Stimulated activated CD8-positive, alpha-beta memory T cell treated with anti-CD3 and anti-CD28 coated beads, Interleukin-4, amount 100 ng/mL, for 24 hours (primary cell): ENCODE data around the gene ATP1A1.

Source experiments
- DNase-seq: peaks from one replicate; pipeline ENCODE4 v3.0.0-alpha.2; 2020; ENCODE audit warnings: low read depth

ATP1A1 gene

DNA sequence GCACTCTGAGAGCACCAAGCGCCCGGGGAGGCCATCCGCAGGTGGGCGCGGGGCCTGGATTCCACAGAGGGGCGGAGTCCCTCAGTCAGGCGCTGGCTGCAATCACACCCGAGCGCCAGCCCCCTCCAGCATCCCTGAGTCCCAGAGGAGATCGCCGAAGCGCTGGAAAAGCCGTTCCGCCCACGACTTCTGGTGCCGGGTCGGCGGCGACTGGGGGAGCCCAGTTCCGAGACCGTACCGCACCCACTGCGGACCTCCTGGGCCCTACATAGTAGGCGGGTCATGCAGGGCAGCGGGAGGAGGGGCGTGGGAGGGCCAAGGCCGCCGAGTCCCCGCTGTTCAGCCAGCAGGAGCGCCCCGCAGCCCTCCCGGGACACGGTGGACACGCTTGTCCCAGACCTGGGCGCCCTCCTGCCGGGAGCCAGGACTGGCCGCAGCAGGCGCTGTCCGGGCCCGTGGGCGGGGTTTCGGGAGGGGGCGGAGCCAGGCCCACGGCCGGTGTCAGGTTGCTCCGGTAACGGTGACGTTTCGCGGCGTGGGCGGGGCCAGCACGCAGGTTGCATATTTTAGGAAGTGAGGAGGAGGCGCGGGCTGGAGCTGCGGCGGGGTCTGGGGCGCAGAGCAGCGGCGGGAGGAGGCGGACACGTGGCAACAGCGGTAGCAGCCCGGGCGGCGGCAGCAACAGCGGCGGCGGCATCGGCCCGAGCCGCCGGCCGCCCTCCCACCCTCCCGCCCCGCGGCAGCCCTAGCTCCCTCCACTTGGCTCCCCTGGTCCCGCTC, at the start of gene ATP1A1:
Gene ATP1A1, plus strand, starts transcription at position 594 of the 780 bp plus-strand sequence. CDS start 268 bp downstream, outside the sequence.
- DNase-seq = peak; percentile 98

DNA sequence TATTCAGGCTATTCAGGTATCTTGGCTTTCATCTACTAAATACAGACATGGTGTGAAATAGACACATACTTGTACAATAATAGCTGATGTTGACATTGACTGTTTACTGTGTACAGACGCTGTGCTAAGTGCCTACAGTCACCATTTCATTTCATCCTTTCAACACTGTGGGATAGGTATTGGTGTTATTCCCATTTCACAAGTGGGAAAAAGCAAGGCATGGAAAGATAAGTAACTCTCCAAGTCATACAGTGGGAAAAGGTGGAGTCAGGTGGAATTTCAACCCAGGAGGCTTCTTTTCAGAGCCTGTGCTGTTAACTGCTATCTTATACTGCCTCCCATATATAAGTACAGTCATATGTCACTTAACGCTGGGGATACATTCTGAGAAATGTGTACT, 49.6 kb upstream of the ATP1A1 start:
- DNase-seq = no peak

DNA sequence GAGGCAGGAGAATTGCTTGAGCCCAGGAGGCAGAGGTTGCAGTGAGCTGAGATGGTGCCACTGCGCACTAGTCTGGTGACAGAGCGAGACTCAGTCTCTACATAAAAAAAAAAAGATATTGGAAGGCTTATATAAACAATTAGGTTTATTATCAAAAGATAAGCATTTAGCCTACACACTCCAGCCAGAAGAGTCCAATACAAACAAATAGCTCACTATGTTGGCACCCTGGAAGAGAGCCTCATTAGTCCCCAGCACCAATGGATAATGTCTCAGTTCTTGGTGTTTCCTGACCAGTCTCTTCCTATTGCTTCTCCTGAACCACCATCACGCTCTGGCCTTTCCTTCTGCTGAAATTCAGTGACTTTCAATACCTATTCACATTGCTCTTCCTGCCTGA, 48.6 kb upstream of the ATP1A1 start:
- DNase-seq = no peak

DNA sequence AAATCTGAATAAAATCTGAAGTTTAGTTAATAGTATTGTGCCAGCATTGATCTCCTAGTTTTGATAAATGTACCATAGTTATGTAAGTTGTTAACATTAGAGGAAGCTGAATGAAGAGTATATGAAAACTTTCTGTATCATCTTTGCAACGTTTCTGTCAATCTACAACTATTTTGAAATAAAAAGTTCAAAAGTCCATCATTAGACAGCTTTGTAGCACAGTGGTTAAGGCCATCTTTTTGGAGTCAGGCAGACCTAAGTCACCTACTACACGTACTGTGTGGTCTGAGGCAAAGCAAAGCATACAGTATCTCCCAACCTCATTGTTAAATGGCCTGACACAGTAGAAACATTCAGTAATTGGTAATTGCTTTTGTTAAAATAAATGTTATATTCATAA, 47.9 kb upstream of the ATP1A1 start:
- no peak for DNase-seq

DNA sequence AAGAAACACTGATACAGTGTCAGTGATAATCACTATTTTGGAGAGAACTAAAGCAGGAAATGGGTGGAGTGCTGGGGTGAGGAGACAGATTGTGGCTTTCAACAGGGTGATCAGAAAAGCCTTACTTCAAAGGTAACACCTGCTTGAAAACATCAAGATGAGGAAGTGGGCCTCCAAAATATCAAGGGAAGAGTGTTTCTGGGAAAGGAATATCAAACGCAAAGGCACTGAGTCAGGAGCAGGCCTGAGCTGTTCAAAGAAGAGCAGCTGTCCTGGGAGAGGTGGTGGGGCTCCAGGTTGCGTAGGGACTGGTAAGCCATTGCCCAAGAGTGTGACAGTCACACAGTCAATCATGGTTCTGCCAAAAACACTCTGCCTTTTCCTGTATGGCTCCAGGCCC, 47.1 kb upstream of the ATP1A1 start:
- DNase-seq = no peak

DNA sequence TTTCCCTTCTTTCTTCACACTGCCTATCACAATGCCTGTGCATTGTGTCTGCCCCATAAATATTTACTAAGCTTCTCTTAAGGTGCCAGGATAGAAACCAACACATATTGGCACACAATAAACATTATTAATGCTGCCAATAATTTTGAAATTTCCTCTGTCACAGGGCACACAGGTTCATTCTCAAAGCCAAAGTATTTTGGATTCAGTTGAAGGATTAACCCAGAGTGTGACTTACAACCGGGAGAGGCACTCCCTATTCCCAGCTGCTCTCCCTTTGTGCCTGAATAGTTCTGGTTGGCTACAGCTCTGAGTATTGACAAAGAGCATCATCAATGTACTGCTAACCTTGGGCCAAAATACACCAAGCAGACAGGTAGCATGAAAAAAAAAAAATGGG, 46.6 kb upstream of the ATP1A1 start:
- DNase-seq = no peak

DNA sequence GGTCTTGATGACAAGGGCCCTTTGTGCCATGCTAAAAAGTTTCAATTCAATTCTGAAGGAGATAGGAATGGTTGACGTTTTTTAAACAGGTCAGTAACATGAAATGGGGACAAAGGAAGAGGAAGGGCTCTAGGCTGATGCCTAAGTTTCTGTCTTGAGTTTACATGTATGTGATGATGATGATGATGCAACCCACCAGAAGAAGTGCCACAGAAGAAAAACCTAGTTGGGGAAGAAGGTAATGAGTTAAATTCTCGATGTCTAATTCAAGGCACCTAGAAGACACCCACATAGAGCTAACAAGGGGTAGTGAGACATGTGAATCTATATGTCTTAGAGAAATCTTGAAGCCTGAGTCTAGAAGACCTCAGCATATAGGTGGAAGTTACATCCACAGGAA, 44.4 kb upstream of the ATP1A1 start:
- DNase-seq = no peak

DNA sequence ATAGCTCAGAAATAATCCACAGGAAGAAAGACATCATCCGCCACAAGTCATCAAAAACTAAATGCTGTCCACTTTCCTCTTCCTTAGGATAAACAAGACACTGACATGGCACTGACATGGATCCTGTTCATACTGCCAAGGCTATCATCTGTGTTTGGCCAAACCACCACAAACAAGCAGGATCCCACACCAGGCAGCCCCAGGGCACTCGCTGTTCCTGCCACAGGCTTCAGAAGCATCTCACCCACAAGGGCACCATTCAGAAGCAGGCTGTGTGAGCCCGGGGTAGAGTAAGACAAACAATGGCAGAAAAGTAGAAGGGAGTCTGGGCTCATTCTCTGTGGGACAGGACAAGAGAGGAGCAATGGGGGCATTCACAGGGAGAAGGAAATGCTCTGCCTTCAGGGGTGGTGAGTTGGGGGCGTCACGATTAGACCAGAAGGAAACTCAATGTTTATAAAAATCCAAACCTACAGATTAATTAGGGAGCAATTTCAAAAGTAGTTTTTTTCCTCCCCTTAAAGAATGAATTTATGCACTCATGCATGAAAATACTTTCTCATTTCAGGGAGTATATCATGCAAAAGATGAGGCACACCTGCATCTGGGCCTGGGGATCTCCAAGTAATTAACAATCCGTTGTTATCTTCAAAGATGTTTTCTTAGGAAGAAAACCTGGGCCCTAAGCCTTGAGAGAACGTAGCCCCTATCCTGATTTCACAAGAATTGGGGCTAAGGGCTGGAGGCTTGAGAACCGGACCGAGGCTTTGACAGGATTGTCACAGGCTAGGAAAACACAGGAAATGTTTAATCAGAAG, 43.3 kb upstream of the ATP1A1 start:
- DNase-seq = no peak

DNA sequence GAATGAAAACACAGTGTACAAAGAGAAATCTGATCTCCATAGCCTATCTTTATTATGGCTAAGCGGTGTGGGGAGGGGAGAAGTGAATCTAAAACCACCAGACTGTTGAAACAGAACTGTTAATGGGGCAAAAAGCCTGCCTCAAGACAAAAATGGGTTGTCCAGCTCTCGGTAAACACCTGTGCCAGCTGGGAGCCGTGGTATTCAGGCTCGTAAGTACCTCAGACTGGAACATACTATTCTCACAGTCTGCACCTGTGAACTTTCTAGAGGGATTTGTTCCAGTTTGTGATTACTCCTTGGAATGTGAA, 42.7 kb upstream of the ATP1A1 start:
- DNase-seq = no peak

DNA sequence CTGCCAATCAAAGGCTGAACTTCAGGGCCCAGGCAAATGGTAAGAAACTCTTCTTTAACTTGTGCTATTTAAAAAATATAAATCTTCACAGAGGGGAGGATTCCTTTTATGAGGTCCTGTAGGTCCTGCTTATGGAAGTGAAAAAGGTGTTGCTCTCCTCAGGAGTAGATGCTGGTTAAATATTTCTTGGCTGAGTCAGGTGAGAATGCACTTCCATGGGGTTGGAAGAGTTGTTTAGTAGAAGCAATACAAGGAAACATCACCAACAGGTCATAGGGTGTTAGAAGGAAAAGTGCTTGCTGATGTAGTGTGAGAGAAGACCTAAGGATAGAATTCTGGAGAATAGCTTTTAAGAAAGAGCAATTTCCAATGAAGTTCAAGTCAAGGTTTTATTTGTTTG, 42.2 kb upstream of the ATP1A1 start:
- no peak for DNase-seq

DNA sequence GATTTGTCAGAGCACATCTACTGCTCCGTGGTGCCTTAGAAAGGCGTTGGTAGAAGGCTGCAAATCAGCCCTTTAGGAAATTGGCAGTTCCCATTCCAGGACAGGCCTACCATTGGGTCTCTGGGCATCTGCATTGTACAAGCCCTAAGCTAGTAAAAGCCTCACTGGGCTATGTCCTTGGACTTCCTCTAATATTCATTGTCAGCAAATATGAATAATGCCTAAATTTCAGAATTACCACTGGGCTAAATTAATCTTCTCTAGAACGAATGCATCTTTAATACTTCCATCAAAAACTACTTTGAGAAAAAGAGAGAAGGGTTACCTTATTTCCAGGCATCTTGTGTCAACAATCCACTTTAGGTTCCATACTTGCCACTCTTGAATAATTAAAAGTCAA, 41.5 kb upstream of the ATP1A1 start:
- DNase-seq = no peak

DNA sequence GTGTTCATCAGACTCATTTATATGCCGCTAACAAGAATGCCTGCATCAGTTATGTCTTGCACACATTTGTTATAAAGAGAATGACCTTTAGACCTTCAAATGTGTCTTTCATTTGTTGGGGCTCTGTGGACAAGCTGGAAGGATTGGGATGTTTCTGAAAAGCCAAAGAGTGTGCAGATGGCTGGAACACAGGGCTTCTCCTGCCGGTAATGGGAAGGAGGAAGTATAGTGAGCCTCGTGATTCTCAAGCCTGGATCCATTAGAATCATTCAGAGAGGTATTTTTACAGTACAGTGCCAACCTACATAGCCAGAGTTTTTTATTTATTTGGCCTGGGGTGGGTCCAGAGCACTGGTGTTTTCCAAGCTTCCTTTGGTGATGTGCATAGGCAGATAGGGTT, 40.6 kb upstream of the ATP1A1 start:
- no peak for DNase-seq

DNA sequence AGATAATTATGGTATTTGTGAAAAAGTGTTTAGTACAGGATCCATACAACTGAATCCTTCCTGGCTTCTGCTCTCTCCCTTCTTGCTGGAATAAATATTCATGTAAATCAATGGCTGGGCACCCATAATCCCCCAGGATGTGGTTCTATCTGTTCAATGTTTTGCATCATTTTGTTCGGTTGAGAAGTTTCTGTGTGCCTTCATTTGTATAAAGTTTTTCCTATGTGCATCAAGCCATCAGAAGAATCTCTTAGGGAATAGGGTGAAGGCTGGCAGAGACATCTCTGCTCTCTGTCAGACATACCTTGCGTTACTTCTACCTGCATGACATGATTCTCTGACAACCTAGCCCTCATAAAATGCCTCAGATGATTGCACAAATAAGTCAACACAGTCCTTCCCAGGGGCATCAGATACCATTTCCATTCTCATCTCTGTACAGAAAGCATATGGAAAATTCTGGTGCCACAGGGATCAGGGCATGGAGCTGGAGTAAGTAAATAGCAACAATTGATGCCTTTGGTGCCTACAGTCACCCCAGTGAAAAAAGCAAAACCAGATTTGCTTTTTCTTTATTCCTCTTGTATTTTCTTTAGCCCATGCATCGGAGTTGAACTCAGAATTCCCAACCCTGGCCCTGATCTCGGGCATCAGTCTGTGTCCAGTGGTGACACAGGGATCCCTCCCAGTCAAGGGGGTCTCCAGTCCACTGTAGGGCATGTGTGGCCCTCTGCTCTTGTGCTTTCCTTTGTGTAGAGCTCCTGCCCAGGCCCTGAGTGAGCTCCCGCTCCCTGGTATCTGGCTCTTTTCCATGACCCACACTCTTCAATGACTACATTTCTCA, 39.7 kb upstream of the ATP1A1 start:
- DNase-seq = no peak

DNA sequence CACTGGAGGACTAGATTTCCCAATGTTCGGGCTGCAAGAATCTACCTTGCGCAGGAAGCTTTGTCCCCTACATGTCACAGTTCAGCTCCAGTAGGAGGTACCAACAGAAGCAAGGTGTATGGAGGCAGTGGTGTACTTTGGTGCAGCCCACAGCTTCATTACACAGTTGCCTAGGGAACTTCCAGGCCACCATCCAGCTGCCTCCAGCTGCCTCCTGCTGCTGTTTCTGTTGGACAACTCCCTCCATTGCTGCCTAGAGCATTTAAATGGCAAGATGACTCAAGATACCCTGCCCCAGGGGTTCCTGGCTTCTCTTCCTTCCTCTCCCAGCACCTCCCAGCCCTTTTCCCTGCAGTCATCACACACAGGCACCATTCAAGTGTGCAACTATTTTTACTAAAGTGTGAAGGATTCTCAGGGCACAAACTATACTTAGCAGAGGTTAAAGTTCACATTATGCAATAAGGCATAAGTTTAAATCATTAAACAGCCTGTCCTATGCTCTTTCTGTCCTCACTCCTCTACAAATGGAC, 39.0 kb upstream of the ATP1A1 start:
- DNase-seq = no peak

DNA sequence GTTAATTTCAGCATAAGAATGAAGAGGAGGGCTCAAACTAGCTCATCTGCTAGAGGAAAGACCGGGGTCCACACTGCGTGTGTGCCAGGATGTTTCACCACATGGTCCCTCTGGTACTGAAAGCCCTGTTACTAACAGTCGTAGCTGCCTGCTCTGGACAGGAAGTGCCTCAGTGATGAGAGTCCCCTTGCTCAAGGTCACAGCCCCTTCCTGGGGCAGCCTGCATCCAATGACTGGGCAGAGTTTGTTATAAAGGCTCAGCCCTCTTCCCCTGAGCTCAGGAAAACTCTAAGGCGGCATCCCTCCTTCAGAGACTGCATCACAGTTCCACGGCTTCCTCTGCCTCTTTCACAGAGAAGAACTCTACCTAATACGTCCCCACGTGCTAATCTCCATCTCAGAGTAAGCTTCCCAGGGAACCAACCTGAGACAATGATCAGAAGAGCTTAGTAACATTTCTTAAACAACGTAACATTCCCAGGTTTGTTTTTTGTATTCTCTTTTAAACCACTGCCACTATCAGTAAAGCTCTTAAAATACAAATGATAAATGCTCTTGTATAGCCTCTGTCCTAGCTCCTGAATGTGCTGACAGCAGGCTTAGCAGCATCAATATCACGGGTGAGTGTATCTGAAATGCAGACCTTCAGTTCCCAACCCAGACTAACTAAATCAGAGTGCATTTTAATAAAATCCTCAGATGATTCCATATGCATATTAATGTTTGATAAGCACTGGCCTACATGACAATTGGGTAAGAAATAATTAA, 38.0 kb upstream of the ATP1A1 start:
- no peak for DNase-seq

DNA sequence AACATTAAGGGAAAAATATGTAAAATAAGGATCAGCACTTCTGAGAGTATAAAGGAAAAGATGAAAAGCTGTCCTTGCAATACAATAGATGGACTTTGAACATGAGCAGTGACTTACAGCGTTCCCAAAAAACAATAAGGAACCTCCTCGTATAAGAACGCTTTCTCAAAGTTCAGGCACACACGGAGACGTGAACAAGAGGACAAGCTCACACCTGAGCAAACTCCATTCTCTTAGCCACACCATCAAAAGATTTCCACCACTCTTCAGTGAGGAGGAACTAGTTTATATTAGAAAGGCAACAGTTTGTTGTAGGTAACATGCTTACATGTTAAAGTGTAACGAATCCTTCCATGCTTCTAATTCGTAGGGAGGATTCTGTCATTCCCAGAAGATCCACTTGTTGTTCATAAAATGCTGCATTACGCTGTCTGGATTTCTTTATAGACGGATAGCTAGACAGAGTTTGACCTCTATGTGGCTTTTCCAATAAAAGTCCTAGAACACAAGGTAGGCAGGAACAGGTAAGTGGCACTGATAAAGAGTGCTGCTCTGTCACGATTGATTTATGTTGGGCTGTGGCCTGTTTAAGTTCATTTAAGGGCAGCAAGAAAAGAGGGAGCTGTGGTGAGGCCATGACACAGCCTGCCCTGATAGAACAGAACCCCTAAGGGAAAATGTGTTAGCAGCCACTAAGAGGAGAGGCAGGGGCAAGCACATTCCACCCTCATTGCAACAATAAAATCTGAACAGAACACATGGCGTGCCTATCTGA, 37.0 kb upstream of the ATP1A1 start:
- no peak for DNase-seq

DNA sequence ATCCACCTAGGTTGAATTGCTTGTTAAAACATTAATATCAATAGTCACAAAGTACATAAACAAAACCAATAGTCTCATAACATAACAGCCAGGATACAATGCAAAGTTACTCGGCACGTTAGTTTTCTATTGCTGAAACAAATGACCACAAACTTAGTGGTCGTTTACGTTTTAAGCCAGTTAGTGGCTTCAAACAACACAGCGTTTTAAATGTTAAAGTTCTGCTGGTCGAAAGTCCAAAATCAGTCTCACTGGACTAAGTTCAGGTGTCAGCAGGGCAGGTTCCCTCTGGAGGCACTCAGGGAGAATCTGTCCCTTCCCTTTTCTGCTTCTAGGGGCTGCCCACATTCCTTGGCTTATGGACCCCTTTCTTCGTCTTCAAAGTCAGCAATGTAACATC, 35.6 kb upstream of the ATP1A1 start:
- DNase-seq = no peak

DNA sequence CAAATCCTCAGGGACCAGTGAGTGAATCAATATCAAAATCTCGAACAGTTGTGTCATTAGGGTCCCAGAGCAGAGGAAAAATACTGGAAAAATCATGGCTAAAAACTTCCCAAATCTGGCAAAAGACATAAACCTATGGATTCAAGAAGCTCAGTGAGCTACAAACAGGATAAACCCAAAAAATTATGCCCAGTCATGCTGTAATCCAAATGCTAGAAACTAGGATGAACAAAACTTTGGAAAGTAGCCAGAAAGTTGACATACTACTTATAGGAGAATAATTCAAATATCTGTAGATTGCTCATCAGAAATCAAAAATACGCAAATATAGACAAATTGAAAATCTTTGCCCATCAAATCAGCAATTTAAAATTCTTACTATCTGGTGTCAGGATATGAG, 34.6 kb upstream of the ATP1A1 start:
- DNase-seq = no peak

DNA sequence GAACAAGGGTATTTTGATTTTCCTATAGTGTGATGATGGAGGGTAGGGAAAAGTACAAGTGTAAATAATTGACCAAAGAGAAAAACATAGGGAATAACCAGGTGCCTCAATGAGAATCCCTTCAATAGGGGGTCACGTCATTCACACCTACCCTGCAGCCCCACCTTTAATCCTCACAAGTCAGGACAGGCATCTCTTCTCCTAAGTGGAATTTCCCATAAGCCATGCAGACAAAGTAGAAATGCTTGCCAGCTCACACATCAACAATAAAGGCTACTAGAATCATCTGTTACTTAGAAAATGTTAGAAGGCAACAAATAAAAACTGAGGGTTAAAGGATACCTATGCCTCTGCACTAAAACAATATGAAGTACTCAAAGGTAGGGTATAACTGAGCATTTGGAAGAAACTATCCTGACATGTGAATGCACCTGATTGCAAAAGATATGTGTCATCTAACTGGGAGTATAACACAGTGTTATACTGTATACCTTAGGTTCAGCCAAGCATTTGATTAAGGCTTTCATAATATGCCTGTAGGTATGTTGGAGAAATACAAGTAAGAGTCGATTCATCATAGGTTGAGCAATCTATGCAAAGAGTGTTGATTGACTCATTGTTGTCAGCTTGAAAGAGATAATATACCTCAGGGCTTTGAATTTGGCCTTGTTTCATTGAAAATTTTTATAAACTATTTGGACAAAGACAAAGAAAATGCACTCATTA, 32.4 kb upstream of the ATP1A1 start:
- DNase-seq = no peak

DNA sequence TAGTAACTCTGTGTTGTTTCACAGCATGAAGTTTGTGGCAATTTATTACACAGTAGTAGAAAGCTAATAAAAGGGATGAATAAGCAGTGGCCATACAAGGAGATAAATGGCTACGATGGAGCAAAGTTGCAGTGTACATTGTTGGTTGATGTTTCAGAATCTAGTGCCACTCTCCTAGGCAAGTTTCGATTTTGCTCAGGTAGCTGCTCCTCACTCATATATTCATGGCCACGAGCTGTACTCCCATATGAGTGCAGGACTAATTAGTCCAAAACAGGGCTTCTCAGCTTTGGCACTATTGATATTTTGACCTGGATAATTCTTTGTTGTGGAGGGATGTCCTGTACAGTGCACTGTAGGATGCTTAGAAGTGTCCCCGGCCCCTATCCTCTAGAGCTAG, 30.0 kb upstream of the ATP1A1 start:
- no peak for DNase-seq
